KMS-11 (cell line): ENCODE results near the gene PAM.

Source experiments
- H2AFZ ChIP-seq: fragments of 200-600 bp; sonication (generic); 2 replicates; pipeline ENCODE4 v1.6.1; 2016; ENCODE audit warnings: antibody characterized with exemption, mixed run types, low read depth
- H3K27ac ChIP-seq: fragments of 200-600 bp; sonication (generic); 2 replicates; pipeline ENCODE4 v1.6.1; 2016; ENCODE audit warnings: mild to moderate bottlenecking, mixed run types
- H3K27me3 ChIP-seq: fragments of 200-600 bp; sonication (generic); 2 replicates; pipeline ENCODE4 v1.6.1; 2017; ENCODE audit warnings: mild to moderate bottlenecking, low read depth, mixed run types, moderate library complexity; ENCODE audit not compliant: insufficient read depth
- H3K36me3 ChIP-seq: fragments of 200-600 bp; sonication (generic); 2 replicates; pipeline ENCODE4 v1.6.1; 2017; ENCODE audit warnings: mild to moderate bottlenecking, mixed run types; ENCODE audit not compliant: insufficient read depth
- H3K4me1 ChIP-seq: fragments of 200-600 bp; sonication (generic); 2 replicates; pipeline ENCODE4 v1.6.1; 2016; ENCODE audit warnings: mild to moderate bottlenecking, low read depth, mixed run types; ENCODE audit not compliant: poor library complexity, severe bottlenecking
- H3K4me2 ChIP-seq: fragments of 200-600 bp; sonication (generic); 2 replicates; pipeline ENCODE4 v1.7.0; 2016; ENCODE audit warnings: mild to moderate bottlenecking, mixed run types
- H3K4me3 ChIP-seq: fragments of 200-600 bp; sonication (generic); IDR thresholded peaks from 2 replicates; pipeline ENCODE4 v1.6.1; 2017; ENCODE audit warnings: low read depth, low read length, mixed read lengths; ENCODE audit not compliant: insufficient read depth
- H3K79me2 ChIP-seq: fragments of 200-600 bp; sonication (generic); 2 replicates; pipeline ENCODE4 v1.6.1; 2016; ENCODE audit warnings: low read depth, mixed run types; ENCODE audit not compliant: insufficient read depth
- H3K9ac ChIP-seq: fragments of 200-600 bp; sonication (generic); 2 replicates; pipeline ENCODE4 v1.6.1; 2016; ENCODE audit warnings: mild to moderate bottlenecking, mixed run types
- H4K20me1 ChIP-seq: fragments of 200-600 bp; sonication (generic); 2 replicates; pipeline ENCODE4 v1.6.1; 2016; ENCODE audit warnings: mild to moderate bottlenecking, mixed run types; ENCODE audit not compliant: insufficient read depth
- CTCF ChIP-seq: fragments of 200-600 bp; sonication (generic); conservative IDR thresholded peaks from 2 replicates; pipeline ENCODE4 v1.6.1; 2017; ENCODE audit warnings: low read depth, mild to moderate bottlenecking, antibody characterized with exemption, low read length, moderate library complexity, mixed read lengths

PAM gene

GRCh38 chr5:102910240-102911226 lies 155.4 kb downstream of the PAM start:
- no peaks in the 10 kb centered on the region for H3K4me1 ChIP-seq
- no peaks in the 10 kb centered on the region for H3K36me3 ChIP-seq
- no peak overlapping the region for H3K4me3 ChIP-seq
- no peak overlapping the region for H3K9ac ChIP-seq
- no peak overlapping the region for H3K27ac ChIP-seq
- TF ChIP-seq CTCF = no peak
- H3K27me3 ChIP-seq = no peaks in the 10 kb centered on the region
- H3K79me2 ChIP-seq = no peaks in the 10 kb centered on the region
- no peak overlapping the region for H2AFZ ChIP-seq
- no peak overlapping the region for H3K4me2 ChIP-seq
- no peaks in the 10 kb centered on the region for H4K20me1 ChIP-seq

GRCh38 chr5:102911973-102912372 lies 156.9 kb downstream of the PAM start:
- no peaks in the 10 kb centered on the region for H3K36me3 ChIP-seq
- no peaks in the 10 kb centered on the region for H3K27me3 ChIP-seq
- no peak overlapping the region for H3K4me2 ChIP-seq
- TF ChIP-seq CTCF = no peak
- no peaks in the 10 kb centered on the region for H3K4me1 ChIP-seq
- no peak overlapping the region for H3K27ac ChIP-seq
- H3K79me2 ChIP-seq = no peaks in the 10 kb centered on the region
- no peak overlapping the region for H2AFZ ChIP-seq
- no peak overlapping the region for H3K9ac ChIP-seq
- H4K20me1 ChIP-seq = no peaks in the 10 kb centered on the region
- H3K4me3 ChIP-seq = no peak overlapping the region

GRCh38 chr5:102916109-102916508 lies 161.0 kb downstream of the PAM start:
- no peak overlapping the region for H3K9ac ChIP-seq
- no peaks in the 10 kb centered on the region for H3K79me2 ChIP-seq
- no peaks in the 10 kb centered on the region for H3K27me3 ChIP-seq
- H4K20me1 ChIP-seq = no peaks in the 10 kb centered on the region
- no peak overlapping the region for H2AFZ ChIP-seq
- no peak for TF ChIP-seq CTCF
- H3K27ac ChIP-seq = no peak overlapping the region
- no peaks in the 10 kb centered on the region for H3K36me3 ChIP-seq
- H3K4me3 ChIP-seq = no peak overlapping the region
- H3K4me1 ChIP-seq = no peaks in the 10 kb centered on the region
- no peak overlapping the region for H3K4me2 ChIP-seq

GRCh38 chr5:102918986-102919610 lies 164.0 kb downstream of the PAM start:
- no peak for TF ChIP-seq CTCF
- no peaks in the 10 kb centered on the region for H3K79me2 ChIP-seq
- no peaks in the 10 kb centered on the region for H3K27me3 ChIP-seq
- H4K20me1 ChIP-seq = no peaks in the 10 kb centered on the region
- no peak overlapping the region for H3K9ac ChIP-seq
- H3K27ac ChIP-seq = no peak overlapping the region
- no peak overlapping the region for H2AFZ ChIP-seq
- H3K36me3 ChIP-seq = no peaks in the 10 kb centered on the region
- H3K4me2 ChIP-seq = no peak overlapping the region
- no peak overlapping the region for H3K4me3 ChIP-seq
- H3K4me1 ChIP-seq = no peaks in the 10 kb centered on the region
